HEK293 (cell line): ENCODE measurements around the gene NUP35.

Experiments used
- GLI4 ChIP-seq: fragments of 450-650 bp; formaldehyde crosslinking; IDR thresholded peaks from 2 replicates; pipeline ENCODE4 v1.5.1; 2016; ENCODE audit warnings: missing biosample characterization, missing genetic modification characterization
- IKZF3 ChIP-seq: fragments of 450-650 bp; IDR thresholded peaks from 2 replicates; pipeline ENCODE4 v1.5.0; 2018; ENCODE audit warnings: missing biosample characterization, mild to moderate bottlenecking, missing genetic modification characterization, moderate library complexity
- KLF10 ChIP-seq: fragments of 450-650 bp; IDR thresholded peaks from 2 replicates; pipeline ENCODE4 v1.5.1; 2018; ENCODE audit warnings: missing biosample characterization, mild to moderate bottlenecking, missing genetic modification characterization
- SP2 ChIP-seq: fragments of 450-650 bp; formaldehyde crosslinking; IDR thresholded peaks from 2 replicates; pipeline ENCODE4 v1.5.1; 2016; ENCODE audit warnings: missing biosample characterization, missing genetic modification characterization
- SP3 ChIP-seq: fragments of 450-650 bp; formaldehyde crosslinking; IDR thresholded peaks from 2 replicates; pipeline ENCODE4 v1.5.1; 2016; ENCODE audit warnings: missing biosample characterization, missing genetic modification characterization
- SP7 ChIP-seq: fragments of 450-650 bp; formaldehyde crosslinking; IDR thresholded peaks from 2 replicates; pipeline ENCODE4 v1.5.1; 2016; ENCODE audit warnings: missing biosample characterization, missing genetic modification characterization
- TRIM28 ChIP-seq: IDR thresholded peaks from 2 replicates; pipeline ENCODE4 v1.6.1; 2011; ENCODE audit warnings: low read length, control low read depth, borderline replicate concordance
- WT1 ChIP-seq: fragments of 450-650 bp; formaldehyde crosslinking; IDR thresholded peaks from 2 replicates; pipeline ENCODE4 v1.5.1; 2016; ENCODE audit warnings: missing biosample characterization, missing genetic modification characterization
- ZBTB17 ChIP-seq: fragments of 450-650 bp; formaldehyde crosslinking; IDR thresholded peaks from 2 replicates; pipeline ENCODE4 v1.5.1; 2016; ENCODE audit warnings: missing biosample characterization, missing genetic modification characterization
- ZBTB20 ChIP-seq: fragments of 450-650 bp; formaldehyde crosslinking; IDR thresholded peaks from 2 replicates; pipeline ENCODE4 v1.5.1; 2016; ENCODE audit warnings: missing biosample characterization, missing genetic modification characterization
- ZBTB26 ChIP-seq: fragments of 450-650 bp; formaldehyde crosslinking; optimal IDR thresholded peaks from 2 replicates; pipeline ENCODE3; 2016; ENCODE audit warnings: missing biosample characterization, mild to moderate bottlenecking, missing genetic modification characterization
- ZEB2 ChIP-seq: fragments of 450-650 bp; formaldehyde crosslinking; IDR thresholded peaks from 2 replicates; pipeline ENCODE4 v1.5.1; 2016; ENCODE audit warnings: missing biosample characterization, missing genetic modification characterization
- ZFP69B ChIP-seq: fragments of 450-650 bp; formaldehyde crosslinking; IDR thresholded peaks from 2 replicates; pipeline ENCODE4 v1.5.1; 2016; ENCODE audit warnings: missing biosample characterization, missing genetic modification characterization
- ZNF2 ChIP-seq: fragments of 450-650 bp; formaldehyde crosslinking; IDR thresholded peaks from 2 replicates; pipeline ENCODE4 v1.5.1; 2016; ENCODE audit warnings: missing biosample characterization, missing genetic modification characterization
- ZNF24 ChIP-seq: fragments of 450-650 bp; formaldehyde crosslinking; IDR thresholded peaks from 2 replicates; pipeline ENCODE4 v1.5.1; 2016; ENCODE audit warnings: missing biosample characterization, missing genetic modification characterization
- ZNF335 ChIP-seq: fragments of 450-650 bp; formaldehyde crosslinking; conservative IDR thresholded peaks from 2 replicates; pipeline ENCODE4 v1.5.1; 2016; ENCODE audit warnings: missing biosample characterization, missing genetic modification characterization
- ZNF366 ChIP-seq: fragments of 450-650 bp; formaldehyde crosslinking; conservative IDR thresholded peaks from 2 replicates; pipeline ENCODE4 v1.5.1; 2016; ENCODE audit warnings: missing biosample characterization, missing genetic modification characterization
- ZNF394 ChIP-seq: fragments of 450-650 bp; formaldehyde crosslinking; IDR thresholded peaks from 2 replicates; pipeline ENCODE4 v1.5.1; 2016; ENCODE audit warnings: missing biosample characterization, missing genetic modification characterization, mild to moderate bottlenecking, moderate library complexity, borderline replicate concordance
- ZNF501 ChIP-seq: fragments of 450-650 bp; formaldehyde crosslinking; IDR thresholded peaks from 2 replicates; pipeline ENCODE4 v1.5.1; 2016; ENCODE audit warnings: missing biosample characterization, missing genetic modification characterization
- ZNF514 ChIP-seq: fragments of 450-650 bp; formaldehyde crosslinking; IDR thresholded peaks from 2 replicates; pipeline ENCODE4 v1.5.1; 2016; ENCODE audit warnings: missing biosample characterization, missing genetic modification characterization
- ZNF561 ChIP-seq: fragments of 450-650 bp; IDR thresholded peaks from 2 replicates; pipeline ENCODE4 v1.5.1; 2018; ENCODE audit warnings: missing biosample characterization, missing genetic modification characterization, borderline replicate concordance
- ZNF629 ChIP-seq: fragments of 450-650 bp; formaldehyde crosslinking; IDR thresholded peaks from 2 replicates; pipeline ENCODE4 v1.5.1; 2017; ENCODE audit warnings: missing biosample characterization, missing genetic modification characterization
- ZSCAN23 ChIP-seq: fragments of 450-650 bp; formaldehyde crosslinking; IDR thresholded peaks from 2 replicates; pipeline ENCODE4 v1.5.1; 2016; ENCODE audit warnings: missing biosample characterization, missing genetic modification characterization
- ZXDB ChIP-seq: fragments of 450-650 bp; formaldehyde crosslinking; IDR thresholded peaks from 2 replicates; pipeline ENCODE4 v1.5.1; 2016; ENCODE audit warnings: missing biosample characterization, missing genetic modification characterization
- TF ChIP-seq, protein P1 (sequence below): fragments of 450-650 bp; formaldehyde crosslinking; IDR thresholded peaks from 2 replicates; pipeline ENCODE4 v1.5.1; 2016; ENCODE audit warnings: missing biosample characterization, missing genetic modification characterization
- TF ChIP-seq, protein P2 (sequence below): fragments of 450-650 bp; formaldehyde crosslinking; IDR thresholded peaks from 2 replicates; pipeline ENCODE4 v1.5.1; 2016; ENCODE audit warnings: missing biosample characterization, missing genetic modification characterization, borderline replicate concordance

NUP35 gene

DNA sequence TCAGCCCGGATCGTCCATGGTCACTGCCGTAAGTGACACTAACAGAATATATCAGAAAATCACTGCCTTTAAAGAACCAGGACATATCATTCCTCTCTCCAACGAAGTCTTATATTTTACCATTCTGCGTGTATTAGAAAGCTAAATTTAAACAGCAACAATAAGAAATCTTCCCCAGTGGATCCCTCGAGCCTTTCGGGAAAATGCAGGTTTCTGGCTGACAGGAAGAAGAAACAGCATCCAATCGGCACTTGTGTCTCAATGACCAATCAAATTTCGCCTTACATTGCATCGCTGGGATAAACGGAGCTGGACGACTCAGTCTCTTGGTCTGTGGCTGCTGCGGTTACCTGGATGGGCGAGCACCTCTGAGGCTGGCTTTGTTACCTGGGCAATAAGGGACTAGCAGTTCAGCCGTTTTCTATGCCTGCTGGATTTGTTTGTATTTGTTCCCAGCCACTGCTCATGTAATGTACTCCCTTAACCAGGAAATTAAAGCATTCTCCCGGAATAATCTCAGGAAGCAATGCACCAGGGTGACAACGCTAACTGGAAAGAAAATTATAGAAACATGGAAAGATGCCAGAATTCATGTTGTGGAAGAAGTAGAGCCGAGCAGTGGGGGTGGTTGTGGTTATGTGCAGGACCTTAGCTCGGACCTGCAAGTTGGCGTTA lies 45.6 kb upstream of the NUP35 start, which contains the start of gene DUSP19 (continued):
- TF ChIP-seq ZNF2 (tag by site-specific recombination) (peak; percentile 74), SP3 (tag by site-specific recombination) (no peak), ZFP69B (0 out of 2 replicates have a peak, but pooled peaks have one; percentile 19), ZSCAN23 (tag by site-specific recombination) (no peak), TRIM28 (peak; percentile 89), GLI4 (no peak), ZBTB20 (tag by site-specific recombination) (peak; percentile 39), ZNF501 (tag by site-specific recombination) (peak; percentile 86; the same call in 1 of the 2 replicates), ZNF366 (tag by site-specific recombination) (peak; percentile 58; the same call in 1 of the 2 replicates), ZNF24 (peak; percentile 87), ZNF561 (tag by site-specific recombination) (0 out of 2 replicates have a peak, but pooled peaks have one; percentile 57), SP2 (tag by site-specific recombination) (peak; percentile 38), ZBTB26 (tag by site-specific recombination) (no peak), WT1 (tag by site-specific recombination) (no peak), KLF10 (no peak), ZNF394 (tag by site-specific recombination) (peak; percentile 41; the same call in 1 of the 2 replicates), IKZF3 (tag by site-specific recombination) (peak; percentile 43), ZBTB17 (tag by site-specific recombination) (peak; percentile 91; the same call in 1 of the 2 replicates), ZNF335 (tag by site-specific recombination) (peak; percentile 54), ZNF514 (no peak), ZNF629 (peak; percentile 56; the same call in 1 of the 2 replicates), ZXDB (tag by site-specific recombination) (peak; percentile 47; the same call in 1 of the 2 replicates), SP7 (tag by site-specific recombination) (0 out of 2 replicates have a peak, but pooled peaks have one; percentile 50), ZEB2 (tag by site-specific recombination) (peak; percentile 82)
- TF ChIP-seq, protein P1, sequence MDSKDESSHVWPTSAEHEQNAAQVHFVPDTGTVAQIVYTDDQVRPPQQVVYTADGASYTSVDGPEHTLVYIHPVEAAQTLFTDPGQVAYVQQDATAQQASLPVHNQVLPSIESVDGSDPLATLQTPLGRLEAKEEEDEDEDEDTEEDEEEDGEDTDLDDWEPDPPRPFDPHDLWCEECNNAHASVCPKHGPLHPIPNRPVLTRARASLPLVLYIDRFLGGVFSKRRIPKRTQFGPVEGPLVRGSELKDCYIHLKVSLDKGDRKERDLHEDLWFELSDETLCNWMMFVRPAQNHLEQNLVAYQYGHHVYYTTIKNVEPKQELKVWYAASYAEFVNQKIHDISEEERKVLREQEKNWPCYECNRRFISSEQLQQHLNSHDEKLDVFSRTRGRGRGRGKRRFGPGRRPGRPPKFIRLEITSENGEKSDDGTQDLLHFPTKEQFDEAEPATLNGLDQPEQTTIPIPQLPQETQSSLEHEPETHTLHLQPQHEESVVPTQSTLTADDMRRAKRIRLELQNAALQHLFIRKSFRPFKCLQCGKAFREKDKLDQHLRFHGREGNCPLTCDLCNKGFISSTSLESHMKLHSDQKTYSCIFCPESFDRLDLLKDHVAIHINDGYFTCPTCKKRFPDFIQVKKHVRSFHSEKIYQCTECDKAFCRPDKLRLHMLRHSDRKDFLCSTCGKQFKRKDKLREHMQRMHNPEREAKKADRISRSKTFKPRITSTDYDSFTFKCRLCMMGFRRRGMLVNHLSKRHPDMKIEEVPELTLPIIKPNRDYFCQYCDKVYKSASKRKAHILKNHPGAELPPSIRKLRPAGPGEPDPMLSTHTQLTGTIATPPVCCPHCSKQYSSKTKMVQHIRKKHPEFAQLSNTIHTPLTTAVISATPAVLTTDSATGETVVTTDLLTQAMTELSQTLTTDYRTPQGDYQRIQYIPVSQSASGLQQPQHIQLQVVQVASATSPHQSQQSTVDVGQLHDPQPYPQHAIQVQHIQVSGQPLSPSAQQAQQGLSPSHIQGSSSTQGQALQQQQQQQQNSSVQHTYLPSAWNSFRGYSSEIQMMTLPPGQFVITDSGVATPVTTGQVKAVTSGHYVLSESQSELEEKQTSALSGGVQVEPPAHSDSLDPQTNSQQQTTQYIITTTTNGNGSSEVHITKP (tag by site-specific recombination): peak; percentile 95
- TF ChIP-seq, protein P2, sequence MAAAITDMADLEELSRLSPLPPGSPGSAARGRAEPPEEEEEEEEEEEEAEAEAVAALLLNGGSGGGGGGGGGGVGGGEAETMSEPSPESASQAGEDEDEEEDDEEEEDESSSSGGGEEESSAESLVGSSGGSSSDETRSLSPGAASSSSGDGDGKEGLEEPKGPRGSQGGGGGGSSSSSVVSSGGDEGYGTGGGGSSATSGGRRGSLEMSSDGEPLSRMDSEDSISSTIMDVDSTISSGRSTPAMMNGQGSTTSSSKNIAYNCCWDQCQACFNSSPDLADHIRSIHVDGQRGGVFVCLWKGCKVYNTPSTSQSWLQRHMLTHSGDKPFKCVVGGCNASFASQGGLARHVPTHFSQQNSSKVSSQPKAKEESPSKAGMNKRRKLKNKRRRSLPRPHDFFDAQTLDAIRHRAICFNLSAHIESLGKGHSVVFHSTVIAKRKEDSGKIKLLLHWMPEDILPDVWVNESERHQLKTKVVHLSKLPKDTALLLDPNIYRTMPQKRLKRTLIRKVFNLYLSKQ (tag by site-specific recombination): no peak
